Suprapubic skin (tissue), 4 donors: ENCODE data around the gene TWIST2.

Experiments used
- CTCF ChIP-seq, 2 donors: fragments of 200-600 bp in 1 of 2; fragments of 450-650 bp in 1 of 2; sonication (generic) in 1 of 2; IDR thresholded peaks; one replicate each; pipeline ENCODE4 v1.5.1; 2016 to 2019; ENCODE audit warnings: antibody characterized with exemption in 2 of 2, mild to moderate bottlenecking in 1 of 2, moderate library complexity in 1 of 2
- EP300 ChIP-seq: sonication (generic); formaldehyde crosslinking; IDR thresholded peaks from one replicate; pipeline ENCODE4 v1.6.1; 2017; ENCODE audit warnings: antibody characterized with exemption
- POLR2A ChIP-seq, 2 donors: fragments of 450-650 bp; IDR thresholded peaks; one replicate each; pipeline ENCODE4 v1.6.1; 2017; ENCODE audit warnings: antibody characterized with exemption in 2 of 2, mild to moderate bottlenecking in 2 of 2, moderate library complexity in 2 of 2
- POLR2AphosphoS5 ChIP-seq, 3 donors: sonication (generic); formaldehyde crosslinking; IDR thresholded peaks; one replicate each; pipeline ENCODE4 v1.6.1; 2017; ENCODE audit warnings: antibody characterized with exemption in 3 of 3

- TF ChIP-seq CTCF (IDR thresholded peaks at IDR 0.05): no peak
- no peak for TF ChIP-seq POLR2A (IDR thresholded peaks at IDR 0.05)
- no peak for TF ChIP-seq EP300
- no peak for TF ChIP-seq POLR2AphosphoS5 (IDR thresholded peaks at IDR 0.05)
Observed at GRCh38 chr2:238912228-238912915, 64.5 kb downstream of the TWIST2 start.
